NCI-H187 (cell line): ENCODE results near the gene AMPH.
"Not testable (repeated sequence)": the region's sequence is repeated elsewhere in the genome, so short reads cannot be mapped to it uniquely, and the experiment has no call there.

Experiments used
- DNase-seq, 2 experiments: peaks; one replicate each; lab custom pipeline; 2025; lab: John Stamatoyannopoulos, UW

The AMPH gene

GRCh38 chr7:38350777-38351176 lies 280.4 kb downstream of the AMPH start:
- DNase-seq = not testable (repeated sequence)

DNA sequence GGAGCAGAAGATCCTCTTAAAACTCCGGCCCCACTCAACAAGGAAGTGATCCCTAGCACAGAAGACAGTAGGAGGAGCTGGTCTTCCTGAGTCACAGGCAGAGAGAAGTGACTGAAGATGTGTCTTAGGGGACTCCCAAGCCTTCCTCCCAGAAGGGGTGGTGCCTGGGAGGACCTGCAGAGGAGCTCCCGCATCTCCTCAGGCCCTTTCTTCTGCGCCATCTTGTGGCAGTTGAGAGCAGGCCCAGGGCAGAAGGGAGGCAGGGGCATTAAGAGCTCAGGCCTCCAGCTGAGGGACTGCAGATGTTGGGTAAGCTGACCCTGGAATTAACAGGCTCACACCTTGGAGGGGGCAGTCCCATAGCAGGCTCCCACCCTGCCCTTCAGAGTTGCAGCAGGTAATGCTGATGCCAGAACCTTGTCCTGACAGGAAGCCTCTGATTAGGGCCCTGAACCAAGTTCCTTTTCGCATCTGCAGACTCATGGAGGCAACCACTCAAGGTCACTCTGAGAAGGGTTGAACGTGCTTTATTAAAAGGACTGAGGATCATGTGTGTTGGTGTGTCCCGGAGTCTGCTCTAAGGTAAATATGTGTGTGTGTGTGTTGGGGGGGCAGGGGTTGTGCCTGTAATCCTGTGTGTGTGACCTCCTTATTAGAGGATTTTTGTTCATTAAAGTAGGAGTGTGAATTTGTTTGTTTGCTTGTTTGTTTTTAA lies 281.1 kb downstream of the AMPH start:
- DNase-seq = not testable (repeated sequence)

- not testable (repeated sequence) for DNase-seq
Observed at GRCh38 chr7:38349126-38349795, 281.9 kb downstream of the AMPH start.

DNA sequence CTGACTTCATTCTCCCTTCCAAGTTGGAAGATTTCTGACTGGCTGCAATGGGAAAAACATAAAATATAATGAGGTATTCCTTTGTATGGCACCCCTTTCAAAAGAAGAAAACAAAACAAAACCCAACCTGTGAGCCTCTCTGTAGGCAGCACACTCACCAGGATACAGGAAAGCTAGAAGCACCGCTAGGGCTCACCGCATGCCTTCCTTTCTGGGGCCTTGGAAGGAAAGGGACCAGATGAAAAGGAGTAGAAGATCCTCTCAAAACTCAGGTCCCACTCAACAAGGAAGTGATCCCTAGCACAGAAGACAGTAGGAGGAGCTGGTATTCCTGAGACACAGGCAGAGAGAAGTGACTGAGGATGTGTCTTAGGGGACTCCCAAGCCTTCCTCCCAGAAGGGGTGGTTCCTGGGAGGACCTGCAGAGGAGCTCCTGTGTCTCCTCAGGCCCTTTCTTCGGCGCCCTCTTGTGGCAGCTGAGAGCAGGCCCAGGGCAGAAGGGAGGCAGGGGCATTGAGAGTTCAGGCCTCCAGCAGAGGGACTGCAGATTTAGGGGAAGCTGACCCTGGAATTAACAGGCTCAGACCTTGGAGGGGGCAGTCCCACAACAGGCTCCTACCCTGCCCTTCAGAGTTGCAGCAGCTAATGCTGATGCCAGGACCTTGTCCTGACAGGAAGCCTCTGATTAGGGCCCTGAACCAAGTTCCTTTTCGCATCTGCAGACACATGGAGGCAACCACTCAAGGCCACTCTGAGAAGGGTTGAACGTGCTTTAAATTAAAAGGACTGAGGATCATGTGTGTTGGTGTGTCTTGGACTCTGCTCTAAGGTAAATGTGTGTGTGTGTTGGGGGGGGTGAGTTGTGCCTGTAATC lies 285.6 kb downstream of the AMPH start:
- DNase-seq = not testable (repeated sequence)

GRCh38 chr7:38344741-38345140 lies 286.4 kb downstream of the AMPH start:
- DNase-seq = not testable (repeated sequence)

DNA sequence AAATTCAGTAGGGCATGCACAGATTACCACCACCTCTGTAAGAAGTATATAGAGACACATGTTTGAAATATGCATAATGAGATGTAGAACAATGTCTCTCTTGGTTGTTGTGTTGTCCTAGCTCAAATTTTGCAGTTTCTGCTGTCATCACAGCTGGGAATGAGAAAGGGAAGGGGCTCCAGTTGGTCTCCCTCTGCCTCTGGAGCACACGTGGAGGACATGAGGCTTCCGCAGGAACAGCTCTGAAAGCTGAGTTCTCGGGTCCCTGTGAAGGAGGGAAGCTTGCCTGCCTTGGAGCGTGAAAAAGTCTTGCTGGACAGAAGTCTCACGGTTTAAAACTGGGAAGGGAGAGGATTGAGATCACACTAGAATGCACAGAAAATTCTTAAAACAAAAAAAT lies 289.0 kb downstream of the AMPH start:
- DNase-seq = not testable (repeated sequence)

- not testable (repeated sequence) for DNase-seq
Observed at GRCh38 chr7:38341172-38341705, 289.9 kb downstream of the AMPH start.

DNA sequence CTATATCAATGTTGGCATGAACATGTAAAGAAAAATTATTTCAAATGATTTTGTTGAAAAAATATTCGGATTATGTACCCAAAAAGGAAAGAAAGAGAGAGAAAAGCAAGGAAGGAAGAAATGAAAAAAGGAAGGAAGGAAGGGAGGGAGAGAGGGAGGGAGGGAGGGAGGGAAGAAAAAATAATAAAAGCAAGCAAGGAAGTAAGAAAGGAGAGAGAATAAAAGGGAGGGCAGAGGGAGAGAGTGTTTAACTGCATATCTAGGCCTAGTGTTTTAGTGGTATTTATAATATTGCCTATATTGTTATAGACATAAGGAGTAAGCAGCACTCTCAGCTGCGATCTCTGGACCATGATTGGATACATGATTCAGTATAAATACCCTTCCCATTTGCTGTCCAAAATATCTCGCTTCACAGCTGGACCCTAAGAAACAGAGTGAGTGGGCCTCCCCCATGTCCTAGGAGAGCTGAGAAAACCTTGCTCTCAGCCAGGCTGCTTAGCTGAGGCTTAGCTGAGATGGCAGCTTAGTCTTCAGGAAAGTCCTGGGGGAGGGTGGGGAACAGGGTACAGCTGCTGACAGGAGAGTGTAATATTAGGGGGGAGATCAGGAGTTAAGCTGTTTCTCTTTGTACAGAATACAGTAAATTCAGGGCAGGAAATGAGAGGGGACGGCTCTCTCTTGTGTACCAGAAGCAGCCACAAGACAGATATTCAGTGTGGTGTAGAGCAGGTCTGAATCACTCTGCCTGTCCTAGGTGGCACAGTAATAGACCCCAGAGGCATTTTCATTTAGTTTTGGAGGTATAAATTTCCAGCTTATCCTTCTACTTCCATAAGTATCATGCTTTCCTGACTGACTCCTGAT lies 291.0 kb downstream of the AMPH start:
- no peak for DNase-seq

DNA sequence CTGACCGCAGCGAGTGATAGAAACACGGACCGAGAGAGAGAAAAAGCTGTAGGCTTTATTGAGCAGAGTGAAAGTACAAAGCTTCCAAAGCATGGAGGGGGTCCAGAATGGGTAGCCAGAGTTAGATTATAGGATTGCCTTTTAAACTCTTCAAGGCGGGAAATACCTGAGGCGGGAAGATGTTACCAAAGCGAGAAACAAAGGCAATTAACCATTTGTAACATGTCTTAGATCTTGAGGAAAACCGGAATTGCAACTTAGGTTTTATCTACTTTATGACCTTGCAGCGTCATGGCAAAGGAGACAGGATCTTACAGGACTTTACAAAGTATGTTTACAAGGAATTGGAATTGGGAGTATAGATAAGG lies 295.0 kb downstream of the AMPH start:
- DNase-seq = not testable (repeated sequence)

GRCh38 chr7:38335492-38336147 lies 295.6 kb downstream of the AMPH start:
- DNase-seq = peak; percentile 19 to 55

DNA sequence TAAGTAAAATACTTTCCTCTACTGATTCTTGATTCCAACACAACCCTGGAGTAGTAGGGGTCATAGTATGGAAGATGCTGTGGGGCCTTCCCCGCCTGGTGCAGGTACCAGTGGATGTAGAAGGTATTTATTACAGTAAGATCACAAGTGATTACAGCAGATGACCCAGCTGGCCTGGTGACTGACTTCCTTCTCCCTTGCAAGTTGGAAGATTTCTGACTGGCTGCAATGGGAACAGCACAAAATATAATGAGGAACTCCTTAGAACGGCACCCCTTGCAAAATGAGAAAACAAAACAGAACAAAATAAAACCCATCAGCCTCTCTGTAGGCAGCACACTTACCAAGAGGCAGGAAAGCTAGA lies 296.1 kb downstream of the AMPH start:
- no peak for DNase-seq

- no peak for DNase-seq
Observed at GRCh38 chr7:38334163-38334562, 297.0 kb downstream of the AMPH start.
